ENCODE results near the gene MTG2. TPM values are rescaled to one million over a fixed set of nuclear protein-coding genes. Genes with fewer than 3 reads are reported as not detected.

The MTG2 gene
- total and polyA plus RNA-seq, 2 of the 13 experiments (the other 11 are each of a cell fraction or from before 2014, with no cell fraction given): 20.4 to 37.8 TPM

DNA sequence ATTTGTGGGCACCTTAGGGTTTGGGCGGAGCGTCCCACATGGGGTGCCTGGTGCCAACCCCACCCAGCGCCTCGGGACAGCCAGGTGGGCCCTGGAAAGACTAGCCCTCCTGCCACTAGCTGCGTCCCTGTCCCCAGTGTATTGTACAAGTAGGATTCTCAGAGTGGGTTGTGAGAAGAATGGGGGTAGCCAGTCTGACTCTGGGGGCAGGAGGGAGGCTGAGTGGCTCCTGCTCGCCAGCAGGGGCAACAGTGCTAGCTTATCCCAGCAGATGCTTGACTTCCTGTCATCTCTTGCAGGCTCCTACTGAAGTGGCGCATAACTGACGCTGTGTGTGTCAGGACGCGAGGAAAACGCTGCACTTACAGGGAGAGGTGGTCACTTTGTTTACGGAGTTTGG, 49.0 kb upstream of the MTG2 start:
- ATAC-seq: peak; percentile 43
- H3K27me3 ChIP-seq (ENCODE audit: control insufficient read depth in 1 of 2, insufficient read depth in 2 of 2, low read length in 2 of 2): no peaks in the 10 kb centered on the region
- in situ Hi-C loops (cut with HindIII; ENCODE audit: extremely low pct_ligation_motif_present, low pct_unique_long_range_greater_than_20kb) (no loop called here), intact Hi-C loops (cut with micrococcal nuclease; ENCODE audit: unreplicated experiment) (no loop called here)
- no peak overlapping the region for H3K4me2 ChIP-seq (ENCODE audit: low read depth, low read length)
- H3K4me1 ChIP-seq (ENCODE audit: insufficient read depth, low read length): peaks cover 31% of the 10 kb centered on the region
- H2AFZ ChIP-seq (ENCODE audit: low read length): no peak overlapping the region
- DNase-seq (ENCODE audit: low spot score): no peak
- peak overlapping the region; percentile 15 for H3K27ac ChIP-seq (ENCODE audit: extremely low read length, insufficient read depth, low read length)
- FAIRE-seq: no peak
- ChIA-PET CTCF (ENCODE audit: low intra/inter-chr PET ratio, low total read pairs) (no interaction called here), POLR2A (interaction anchor here (7.8 kb wide), 1 partner anchor 12 kb away, joined by 86 read pairs; the partner anchor contains the start of gene LSM14B)
- H3K9me3 ChIP-seq (ENCODE audit: low read length): no peaks in the 10 kb centered on the region
- 96% methylated on average over 12 of the region's 12 CpGs for WGBS (ENCODE audit: low lambda C conversion rate)
- BruUV-seq (replicated peaks): no TSS peak
- peaks cover 34% of the 10 kb centered on the region for H4K20me1 ChIP-seq (ENCODE audit: insufficient read depth, low read length)
- peaks cover 65 to 92% of the 10 kb centered on the region in 2 experiments for H3K36me3 ChIP-seq (replicated peaks in 1 of 2; ENCODE audit: control insufficient read depth in 1 of 2, insufficient read depth in 2 of 2, low read length in 2 of 2)
- 0 out of 2 replicates have a peak, but pooled peaks have one; percentile 42 for TF ChIP-seq AKAP8 (CRISPR knock-in tag; IDR thresholded peaks at IDR 0.05)
- peak; percentile 73 for TF ChIP-seq AGO2 (optimal IDR thresholded peaks at IDR 0.05; ENCODE audit: low read depth, low read length)
- TF ChIP-seq NONO (IDR thresholded peaks at IDR 0.05): no peak
- TF ChIP-seq NONO (CRISPR knock-in tag; conservative IDR thresholded peaks at IDR 0.05): peak; percentile 25; the same call in 1 of the 2 replicates
- no peak for TF ChIP-seq FOXO4 (CRISPR knock-in tag; conservative IDR thresholded peaks at IDR 0.05)
- peak; percentile 23 for TF ChIP-seq XRCC5 (optimal IDR thresholded peaks at IDR 0.05; ENCODE audit: low read length)
- TF ChIP-seq CBX2 (IDR thresholded peaks at IDR 0.05; ENCODE audit: low read depth, low read length): no peak
- no peak for TF ChIP-seq CBX2 (CRISPR knock-in tag; IDR thresholded peaks at IDR 0.05; ENCODE audit: low read depth)
- peak; percentile 65 for TF ChIP-seq POLR2G (IDR thresholded peaks at IDR 0.05; ENCODE audit: low read depth, low read length)
- peak; percentile 33 for TF ChIP-seq RAD21 (CRISPR knock-in tag; IDR thresholded peaks at IDR 0.05)
- TF ChIP-seq CTCF (CRISPR knock-in tag; IDR thresholded peaks at IDR 0.05): 0 out of 2 replicates have a peak, but pooled peaks have one; percentile 16
- peak; percentile 99 for TF ChIP-seq RBM22 (optimal IDR thresholded peaks at IDR 0.05; ENCODE audit: low read length)
- 0 out of 2 replicates have a peak, but pooled peaks have one; percentile 19 for TF ChIP-seq RBFOX2 (IDR thresholded peaks at IDR 0.05; ENCODE audit: low read depth, low read length)
- no peak for TF ChIP-seq SRSF4 (IDR thresholded peaks at IDR 0.05; ENCODE audit: low read depth, low read length, poor library complexity, severe bottlenecking)
- no peak overlapping the region for H3K9ac ChIP-seq (ENCODE audit: insufficient read depth, low read depth, low read length)
- H3K4me3 ChIP-seq (replicated peaks in 1 of 3; ENCODE audit: insufficient read depth in 1 of 3, low read depth in 2 of 3, low read length in 3 of 3): no peak overlapping the region
- H3K79me2 ChIP-seq (ENCODE audit: insufficient read depth, low read length): no peaks in the 10 kb centered on the region

Measured in HepG2 (cell line).